ENCODE results near the gene AK5. TPM values are rescaled to one million over a fixed set of nuclear protein-coding genes. Genes with fewer than 3 reads are reported as not detected.

The AK5 gene
- polyA plus RNA-seq, 1 donor (not counting 4 experiments of a cell fraction or from before 2014, with no cell fraction given): 0.30 TPM

DNA sequence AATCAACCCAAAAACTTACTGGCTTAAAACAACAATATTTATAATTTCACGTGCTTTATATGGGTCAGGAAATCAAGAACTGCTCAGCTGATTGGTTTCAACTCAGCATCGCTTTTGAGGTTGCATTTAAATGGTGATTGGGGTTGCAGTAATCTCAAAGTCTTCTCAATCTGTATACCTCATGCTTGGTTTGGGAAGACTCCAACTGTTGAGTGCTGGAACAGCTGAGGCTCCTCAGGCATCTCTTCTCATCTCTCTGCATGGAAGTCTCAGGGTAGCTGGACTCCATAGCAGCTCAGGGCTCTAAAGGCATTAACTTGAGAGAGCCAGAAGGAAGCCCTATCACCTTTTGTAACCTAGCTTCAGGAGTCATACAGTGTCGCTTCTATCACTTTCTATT is 35.1 kb downstream of the AK5 start:
- no peak for TF ChIP-seq EZH2 (IDR thresholded peaks at IDR 0.05; ENCODE audit: low read length)
- TF ChIP-seq, protein P1, sequence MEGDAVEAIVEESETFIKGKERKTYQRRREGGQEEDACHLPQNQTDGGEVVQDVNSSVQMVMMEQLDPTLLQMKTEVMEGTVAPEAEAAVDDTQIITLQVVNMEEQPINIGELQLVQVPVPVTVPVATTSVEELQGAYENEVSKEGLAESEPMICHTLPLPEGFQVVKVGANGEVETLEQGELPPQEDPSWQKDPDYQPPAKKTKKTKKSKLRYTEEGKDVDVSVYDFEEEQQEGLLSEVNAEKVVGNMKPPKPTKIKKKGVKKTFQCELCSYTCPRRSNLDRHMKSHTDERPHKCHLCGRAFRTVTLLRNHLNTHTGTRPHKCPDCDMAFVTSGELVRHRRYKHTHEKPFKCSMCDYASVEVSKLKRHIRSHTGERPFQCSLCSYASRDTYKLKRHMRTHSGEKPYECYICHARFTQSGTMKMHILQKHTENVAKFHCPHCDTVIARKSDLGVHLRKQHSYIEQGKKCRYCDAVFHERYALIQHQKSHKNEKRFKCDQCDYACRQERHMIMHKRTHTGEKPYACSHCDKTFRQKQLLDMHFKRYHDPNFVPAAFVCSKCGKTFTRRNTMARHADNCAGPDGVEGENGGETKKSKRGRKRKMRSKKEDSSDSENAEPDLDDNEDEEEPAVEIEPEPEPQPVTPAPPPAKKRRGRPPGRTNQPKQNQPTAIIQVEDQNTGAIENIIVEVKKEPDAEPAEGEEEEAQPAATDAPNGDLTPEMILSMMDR (optimal IDR thresholded peaks at IDR 0.05 in 1 of 3, IDR thresholded peaks at IDR 0.05 in 1 of 3, conservative IDR thresholded peaks at IDR 0.05 in 1 of 3; ENCODE audit: extremely low read depth in 1 of 3, insufficient read depth in 2 of 3, low read length in 3 of 3): no peak
- H3K27ac ChIP-seq (ENCODE audit: control insufficient read depth, insufficient read depth, low read length): no peak overlapping the region
- no peaks in the 10 kb centered on the region for H4K20me1 ChIP-seq (ENCODE audit: control insufficient read depth, extremely low read depth, insufficient read depth, low read length)
- no peak overlapping the region for H2AFZ ChIP-seq (ENCODE audit: control insufficient read depth, low read length)
- H3K9ac ChIP-seq (ENCODE audit: control insufficient read depth, extremely low read depth, insufficient read depth, low read length): no peak overlapping the region
- H3K4me1 ChIP-seq (ENCODE audit: control insufficient read depth, extremely low read depth, insufficient read depth, low read length): peaks cover 5% of the 10 kb centered on the region
- H3K4me3 ChIP-seq (ENCODE audit: control insufficient read depth in 2 of 3, extremely low read depth in 1 of 3, insufficient read depth in 2 of 3, low read depth in 1 of 3, low read length in 3 of 3): no peak overlapping the region
- H3K79me2 ChIP-seq (ENCODE audit: control insufficient read depth, insufficient read depth, low read length): no peaks in the 10 kb centered on the region
- no peaks in the 10 kb centered on the region for H3K36me3 ChIP-seq (ENCODE audit: control insufficient read depth in 2 of 2, extremely low read depth in 1 of 2, insufficient read depth in 2 of 2, low read length in 2 of 2)
- dilution Hi-C loops (cut with MboI; ENCODE audit: extremely low pct_ligation_motif_present, low sequenced_read_pairs): no loop called here
- no peaks in the 10 kb centered on the region for H3K9me3 ChIP-seq (ENCODE audit: control insufficient read depth, low read depth, low read length)
- no peaks in the 10 kb centered on the region for H3K9me1 ChIP-seq (ENCODE audit: control insufficient read depth, extremely low read depth, insufficient read depth, low read length)
- DNase-seq (ENCODE audit: low read depth, low spot score): no peak
- H3K27me3 ChIP-seq (ENCODE audit: control insufficient read depth, extremely low read depth, insufficient read depth, low read length): no peaks in the 10 kb centered on the region
- no peak for FAIRE-seq
- H3K4me2 ChIP-seq (ENCODE audit: control insufficient read depth, extremely low read depth, insufficient read depth, low read depth, low read length): no peak overlapping the region

DNA sequence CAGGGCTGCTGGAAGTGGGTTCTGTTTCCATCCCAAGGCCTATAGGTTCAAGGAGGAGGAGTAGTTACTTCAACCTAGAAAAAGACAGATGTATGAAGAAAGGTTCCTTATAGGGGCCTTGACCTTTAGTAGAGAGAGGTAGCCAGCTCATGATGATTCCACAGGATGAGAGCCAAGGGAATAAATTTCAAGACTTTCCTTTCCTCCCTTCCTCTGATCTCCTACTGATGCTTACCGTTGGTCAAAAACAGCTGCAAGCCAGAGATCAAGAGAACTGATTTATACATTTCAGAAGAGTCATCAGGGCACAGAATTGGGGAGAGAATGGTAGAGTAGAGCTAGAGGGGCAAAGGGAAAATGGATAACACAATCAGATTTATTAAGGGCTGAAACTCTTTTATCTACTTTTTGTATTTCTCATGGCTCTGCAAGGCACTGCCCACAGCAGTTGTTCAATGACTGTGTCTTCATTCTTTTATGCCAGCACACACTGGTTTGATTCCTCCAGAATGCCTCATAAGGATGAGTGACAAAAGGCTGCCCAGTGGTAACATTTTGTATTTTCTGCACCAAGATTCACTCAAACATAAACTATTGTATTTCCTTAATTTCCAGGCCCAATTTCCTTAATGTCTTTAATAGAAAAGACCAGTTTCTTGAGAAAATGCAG is 37.4 kb downstream of the AK5 start:
- Histone ChIP-seq H3K4me2 (ENCODE audit: control insufficient read depth, extremely low read depth, insufficient read depth, low read depth, low read length) (no peak overlapping the region), H3K36me3 (ENCODE audit: control insufficient read depth in 2 of 2, extremely low read depth in 1 of 2, insufficient read depth in 2 of 2, low read length in 2 of 2) (no peaks in the 10 kb centered on the region), H3K27ac (ENCODE audit: control insufficient read depth, insufficient read depth, low read length) (no peak overlapping the region), H3K9me3 (ENCODE audit: control insufficient read depth, low read depth, low read length) (no peaks in the 10 kb centered on the region), H4K20me1 (ENCODE audit: control insufficient read depth, extremely low read depth, insufficient read depth, low read length) (no peaks in the 10 kb centered on the region), H3K4me1 (ENCODE audit: control insufficient read depth, extremely low read depth, insufficient read depth, low read length) (peaks cover 8% of the 10 kb centered on the region), H3K79me2 (ENCODE audit: control insufficient read depth, insufficient read depth, low read length) (no peaks in the 10 kb centered on the region), H3K9ac (ENCODE audit: control insufficient read depth, extremely low read depth, insufficient read depth, low read length) (no peak overlapping the region), H3K9me1 (ENCODE audit: control insufficient read depth, extremely low read depth, insufficient read depth, low read length) (no peaks in the 10 kb centered on the region), H2AFZ (ENCODE audit: control insufficient read depth, low read length) (no peak overlapping the region), H3K4me3 (ENCODE audit: control insufficient read depth in 2 of 3, extremely low read depth in 1 of 3, insufficient read depth in 2 of 3, low read depth in 1 of 3, low read length in 3 of 3) (no peak overlapping the region), H3K27me3 (ENCODE audit: control insufficient read depth, extremely low read depth, insufficient read depth, low read length) (no peaks in the 10 kb centered on the region)
- TF ChIP-seq, protein P1 (optimal IDR thresholded peaks at IDR 0.05 in 1 of 3, IDR thresholded peaks at IDR 0.05 in 1 of 3, conservative IDR thresholded peaks at IDR 0.05 in 1 of 3; ENCODE audit: extremely low read depth in 1 of 3, insufficient read depth in 2 of 3, low read length in 3 of 3): no peak
- TF ChIP-seq EZH2 (IDR thresholded peaks at IDR 0.05; ENCODE audit: low read length): no peak
- DNase-seq (ENCODE audit: low read depth, low spot score) (no peak), FAIRE-seq (peak; percentile 59)
- dilution Hi-C loops (cut with MboI; ENCODE audit: extremely low pct_ligation_motif_present, low sequenced_read_pairs): no loop called here
